ENCODE measurements around the gene KCNK1.

Gene KCNK1

DNA sequence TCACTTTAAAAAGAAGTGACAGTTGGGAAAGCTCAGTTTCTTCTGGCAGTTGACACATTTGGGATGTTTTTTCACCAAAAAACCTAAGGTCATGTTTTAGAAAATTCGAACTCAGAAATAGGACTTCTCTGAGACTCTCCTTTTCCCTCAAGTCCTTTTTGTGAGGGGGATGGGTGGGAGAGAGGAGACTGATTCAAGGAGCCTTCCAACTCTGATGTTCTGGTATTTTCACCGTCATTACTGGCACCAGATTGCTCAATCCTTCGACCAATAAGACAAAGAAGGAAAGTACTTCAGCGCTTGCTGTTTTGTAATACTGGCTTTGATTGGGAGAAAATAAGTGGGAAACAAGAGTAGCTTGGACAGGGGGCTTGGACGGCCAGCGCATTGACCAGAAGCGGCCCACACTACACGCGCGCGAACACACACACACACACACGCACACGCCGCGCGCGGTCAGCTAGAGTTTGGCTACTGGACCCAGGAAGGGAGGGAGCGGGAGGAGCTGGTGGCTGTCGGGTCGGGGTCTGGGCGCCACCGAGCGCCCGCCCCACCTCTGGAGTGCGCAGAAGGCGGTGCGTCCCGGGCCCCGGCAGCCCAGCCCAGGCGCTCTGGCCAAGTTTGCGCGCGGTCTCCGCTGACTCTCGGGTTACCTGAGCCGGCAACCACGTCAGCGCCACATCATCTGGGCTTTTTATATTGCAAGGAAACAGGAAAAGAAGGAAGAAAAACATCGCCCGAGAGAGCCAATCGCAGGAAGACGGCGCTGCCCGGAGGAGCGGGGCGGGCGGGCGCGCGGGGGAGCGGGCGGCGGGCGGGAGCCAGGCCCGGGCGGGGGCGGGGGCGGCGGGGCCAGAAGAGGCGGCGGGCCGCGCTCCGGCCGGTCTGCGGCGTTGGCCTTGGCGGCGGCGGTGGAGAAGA lies at the start of gene KCNK1:
TSS of gene KCNK1 (plus strand) at position 855 of the 921 bp plus-strand sequence. CDS start at position 921, 66 bp downstream.
- DNase-seq (ENCODE audit: low read depth, low spot score) = no peak

GRCh38 chr1:233565313-233565712 lies 48.6 kb upstream of the KCNK1 start:
- no peak for DNase-seq (ENCODE audit: low read depth, low spot score)

GRCh38 chr1:233566886-233567285 lies 47.0 kb upstream of the KCNK1 start:
- DNase-seq (ENCODE audit: low read depth, low spot score) = no peak

DNA sequence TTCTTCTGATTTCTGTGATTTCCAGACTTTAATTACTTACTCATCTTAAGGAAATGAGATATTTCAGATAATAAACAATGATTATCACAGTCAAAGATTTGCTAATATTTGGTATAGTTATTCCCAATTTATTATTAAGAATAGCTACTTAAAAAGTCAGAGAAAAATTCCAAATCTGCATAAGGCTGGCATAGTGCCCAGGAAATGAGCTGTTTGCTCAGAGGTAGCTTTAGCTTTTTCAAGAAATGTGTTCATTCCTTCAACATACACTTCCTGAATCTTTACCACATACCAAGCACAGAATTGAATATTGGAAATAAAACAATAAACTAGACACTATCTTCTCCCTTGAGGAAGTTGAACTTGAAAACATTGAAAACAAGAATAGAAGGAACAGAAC lies 44.3 kb upstream of the KCNK1 start:
- DNase-seq (ENCODE audit: low read depth, low spot score) = no peak

- DNase-seq (ENCODE audit: low read depth, low spot score) = no peak
Measured at GRCh38 chr1:233570216-233570615, 43.7 kb upstream of the KCNK1 start.

DNA sequence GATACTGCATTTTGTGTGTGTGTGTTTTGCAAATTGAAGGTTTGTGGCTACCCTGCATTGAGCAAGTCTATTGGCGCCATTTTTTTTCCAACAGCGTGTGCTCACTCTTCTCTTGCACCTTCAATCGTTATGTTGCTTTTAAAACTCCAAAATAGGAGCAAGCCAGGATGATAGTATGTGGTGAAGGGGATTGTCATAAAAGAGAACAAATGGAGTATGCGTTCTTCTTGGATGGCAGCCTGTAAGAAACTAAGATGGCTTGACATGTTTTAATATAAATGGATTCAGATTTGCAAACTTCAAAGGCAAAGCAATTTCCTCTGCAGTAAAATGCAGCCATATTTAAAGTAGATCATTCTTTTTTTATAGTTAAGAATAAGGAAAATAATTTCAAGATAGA lies 43.2 kb upstream of the KCNK1 start:
- DNase-seq (ENCODE audit: low read depth, low spot score) = no peak

DNA sequence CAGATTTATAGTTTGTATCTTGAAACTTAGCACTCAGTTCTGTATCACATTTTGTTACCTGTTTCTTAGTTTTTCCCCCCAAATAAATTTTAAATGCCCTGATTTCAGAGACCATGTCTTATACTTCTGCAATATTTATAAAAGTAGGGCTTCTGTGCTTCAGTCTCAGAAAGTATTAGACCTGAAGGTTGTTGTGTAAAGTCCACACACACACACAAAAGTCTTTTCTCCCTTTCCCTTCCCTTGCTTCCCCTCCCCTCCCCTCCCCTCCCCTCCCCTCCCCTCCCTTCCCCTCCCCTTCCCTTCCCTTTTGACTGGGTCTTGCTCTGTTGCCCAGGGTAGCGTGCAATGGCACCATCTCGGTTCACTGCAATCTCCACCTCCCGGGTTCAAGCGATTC lies 41.0 kb upstream of the KCNK1 start:
- no peak for DNase-seq (ENCODE audit: low read depth, low spot score)

- DNase-seq (ENCODE audit: low read depth, low spot score) = no peak
Measured at GRCh38 chr1:233575450-233575849, 38.5 kb upstream of the KCNK1 start.

- DNase-seq (ENCODE audit: low read depth, low spot score) = no peak
Measured at GRCh38 chr1:233582439-233582838, 31.5 kb upstream of the KCNK1 start.

DNA sequence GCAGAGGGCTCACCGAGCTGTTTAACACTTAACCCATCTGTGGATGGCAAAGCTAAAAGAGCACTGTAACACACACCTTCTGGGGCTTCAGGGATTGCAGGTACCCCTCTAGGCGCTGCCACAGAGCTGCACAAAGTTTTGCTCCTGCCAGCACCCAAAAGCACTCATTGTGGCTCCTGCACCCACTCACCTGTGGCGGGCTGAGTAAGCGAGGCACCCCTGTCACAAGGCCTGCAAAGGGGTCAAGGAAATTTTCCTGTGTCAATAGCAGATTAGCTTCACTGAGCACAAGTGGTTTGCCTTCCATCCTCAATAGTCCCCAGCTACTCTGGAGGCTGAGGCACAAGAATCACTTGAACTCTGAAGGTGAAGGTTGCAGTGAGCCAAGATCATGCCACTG lies 29.5 kb upstream of the KCNK1 start:
- no peak for DNase-seq (ENCODE audit: low read depth, low spot score)

DNA sequence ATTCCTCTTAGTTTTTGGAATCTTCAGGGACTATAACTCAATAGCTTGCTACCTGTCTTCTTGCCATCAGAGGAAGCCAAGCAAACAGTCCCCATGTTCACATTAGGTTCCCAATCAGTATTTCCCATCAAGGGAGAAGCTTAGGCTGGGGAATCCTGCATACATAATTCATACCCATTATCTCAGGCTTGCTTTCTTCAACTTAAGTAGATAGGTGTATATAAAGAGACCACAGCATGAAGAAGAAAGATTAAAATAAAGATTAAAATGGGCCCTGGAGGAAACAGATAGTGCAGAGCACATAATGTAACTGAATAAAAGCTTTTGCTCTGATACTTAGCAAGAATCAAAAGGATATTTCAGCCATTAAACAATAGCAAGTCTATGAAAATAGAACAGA lies 29.0 kb upstream of the KCNK1 start:
- DNase-seq (ENCODE audit: low read depth, low spot score) = no peak

DNA sequence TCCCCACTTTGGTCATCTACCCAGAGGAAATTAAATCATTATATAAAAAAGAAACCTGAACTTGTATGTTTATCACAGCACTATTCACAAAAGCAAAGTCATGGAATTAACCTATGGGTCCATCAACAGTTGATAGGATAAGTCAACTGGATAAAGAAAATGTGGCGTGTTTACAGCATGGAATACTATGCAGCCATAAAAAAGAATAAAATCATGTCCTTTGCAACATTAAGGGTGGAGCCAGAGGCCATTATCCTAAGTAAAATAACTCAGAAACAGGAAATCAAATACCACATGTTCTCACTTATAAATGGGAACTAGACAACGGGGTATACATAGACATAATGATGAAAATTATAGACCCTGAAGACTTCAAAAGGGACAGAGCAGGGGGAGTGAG lies 27.6 kb upstream of the KCNK1 start:
- DNase-seq (ENCODE audit: low read depth, low spot score) = no peak

GRCh38 chr1:233587196-233587595 lies 26.7 kb upstream of the KCNK1 start:
- DNase-seq (ENCODE audit: low read depth, low spot score) = no peak

- no peak for DNase-seq (ENCODE audit: low read depth, low spot score)
Measured at GRCh38 chr1:233587958-233588799, 25.7 kb upstream of the KCNK1 start.

DNA sequence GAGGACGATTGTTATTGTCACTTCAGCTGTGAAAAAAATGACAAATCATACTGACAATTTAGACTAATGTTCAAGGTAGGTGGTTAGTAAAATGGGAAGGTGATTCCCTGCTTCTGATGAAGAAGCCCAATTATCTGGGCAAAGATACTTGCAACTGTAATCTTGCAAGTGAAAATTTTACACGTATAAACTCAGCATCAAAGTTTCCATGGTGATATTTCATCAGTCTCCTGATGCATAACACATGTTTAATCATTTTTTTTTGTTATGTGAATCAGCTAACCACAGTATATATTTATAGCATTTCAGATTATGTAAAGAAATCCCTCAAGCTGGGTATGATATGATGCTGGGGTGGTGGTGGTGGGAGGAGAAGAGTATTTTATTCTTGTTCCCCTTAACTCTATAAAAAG lies 16.4 kb upstream of the KCNK1 start:
- no peak for DNase-seq (ENCODE audit: low read depth, low spot score)

DNA sequence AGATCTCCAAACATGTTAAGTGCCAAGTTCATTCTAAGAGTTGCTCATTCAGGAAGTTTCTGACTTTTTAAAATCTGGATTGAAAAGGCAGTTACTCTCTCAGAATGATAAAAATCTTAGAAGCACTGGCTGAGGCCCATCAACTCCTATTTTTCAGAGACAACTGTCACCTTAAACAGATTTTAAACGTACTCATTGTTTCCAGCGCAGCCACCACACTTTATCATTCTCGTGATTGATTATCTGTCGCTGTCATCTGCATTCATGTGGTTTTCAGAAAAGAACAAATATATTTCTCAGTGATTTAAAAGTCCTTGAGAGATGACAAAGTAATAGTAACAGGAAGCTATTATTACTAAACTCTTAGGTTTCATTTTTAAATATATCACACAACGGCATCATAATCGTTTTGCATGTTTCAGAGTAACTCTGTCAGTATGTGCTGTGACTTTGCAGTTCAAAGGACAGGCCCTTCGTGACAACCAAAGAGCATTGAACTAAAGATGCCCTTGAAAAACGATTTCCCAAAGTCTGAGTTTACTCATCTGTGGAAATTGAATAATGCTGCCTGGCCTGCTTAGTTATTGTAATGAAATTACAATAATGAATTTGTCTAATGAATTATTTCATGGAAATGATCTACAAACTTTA lies 14.9 kb upstream of the KCNK1 start:
- DNase-seq (ENCODE audit: low read depth, low spot score) = no peak

- DNase-seq (ENCODE audit: low read depth, low spot score) = no peak
Measured at GRCh38 chr1:233599542-233600073, 14.3 kb upstream of the KCNK1 start.

- DNase-seq (ENCODE audit: low read depth, low spot score) = no peak
Measured at GRCh38 chr1:233600488-233600887, 13.4 kb upstream of the KCNK1 start.

GRCh38 chr1:233603478-233603877 lies 10.4 kb upstream of the KCNK1 start:
- DNase-seq (ENCODE audit: low read depth, low spot score) = no peak

GRCh38 chr1:233605205-233605604 lies 8.7 kb upstream of the KCNK1 start:
- no peak for DNase-seq (ENCODE audit: low read depth, low spot score)

DNA sequence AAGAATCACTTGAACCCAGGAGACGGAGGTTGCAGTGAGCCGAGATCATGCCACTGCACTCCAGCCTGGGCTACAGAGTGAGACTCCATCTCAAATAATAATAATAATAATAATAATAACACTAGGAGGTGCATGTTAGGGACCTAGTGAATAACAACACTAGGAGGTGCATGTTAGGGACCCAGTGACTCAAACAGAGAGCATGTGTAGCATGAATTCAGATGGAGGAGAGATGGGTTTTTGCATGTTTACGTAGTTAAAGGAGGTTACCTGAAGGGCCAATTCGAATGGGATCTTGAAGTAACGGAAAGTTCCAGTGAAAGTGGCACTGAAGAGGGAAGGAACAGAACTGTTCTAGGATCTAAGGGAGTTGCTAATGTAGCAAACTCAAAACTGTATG lies 7.1 kb upstream of the KCNK1 start:
- DNase-seq (ENCODE audit: low read depth, low spot score) = no peak

All from activated naive CD8-positive, alpha-beta T cell treated with anti-CD3 and anti-CD28 coated beads, Interleukin-2, amount 50 U/mL, for 16 hours (primary cell).